ENCODE measurements around the gene IMPDH1. TPM values are rescaled to one million over a fixed set of nuclear protein-coding genes. Genes with fewer than 3 reads are reported as not detected.

Gene IMPDH1
- total RNA-seq, 8 experiments from 2014 or later = 18.1 to 33.7 (median 31.6) TPM

DNA sequence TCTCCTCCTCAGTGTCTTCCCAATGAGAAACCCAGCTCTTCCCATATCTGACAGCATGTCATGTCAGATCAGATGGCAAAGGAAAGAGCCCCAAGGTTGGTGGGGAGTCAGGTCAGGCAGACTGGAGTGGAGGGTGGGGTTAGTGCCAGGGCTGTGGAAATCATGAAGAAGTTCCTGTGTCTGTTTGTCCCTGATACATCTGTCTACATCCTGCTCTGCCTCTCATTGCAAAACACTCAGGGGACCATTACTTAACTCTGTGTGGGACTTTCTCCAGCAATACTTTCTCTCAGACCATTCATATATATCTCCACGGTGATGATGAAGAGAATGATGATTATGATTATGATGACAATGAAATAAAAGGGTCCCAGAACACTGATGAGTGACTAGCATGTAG is 51.5 kb downstream of the IMPDH1 start:
- in situ Hi-C loops (cut with MboI; ENCODE audit: low pct_unique_long_range_greater_than_20kb in 2 of 9, low sequenced_read_pairs in 9 of 9, unreplicated experiment in 9 of 9) = no loop called here
- ATAC-seq (replicated peaks in 6 of 8) = no peak
- no peak overlapping the region for H3K27ac ChIP-seq
- H3K4me1 ChIP-seq (replicated peaks in 1 of 2) = peaks cover 13 to 14% of the 10 kb centered on the region in 2 donors
- WGBS, 10 experiments = 0 to 100% (median 77%) methylated on average over 1 of the region's 1 CpG; no CpG with 5 or more reads in 6 of the 10 experiments
- H3K4me3 ChIP-seq = no peak overlapping the region

GRCh38 chr7:128357217-128357613 is 52.6 kb downstream of the IMPDH1 start:
- in situ Hi-C loops (cut with MboI; ENCODE audit: low pct_unique_long_range_greater_than_20kb in 2 of 9, low sequenced_read_pairs in 9 of 9, unreplicated experiment in 9 of 9) = no loop called here
- WGBS, 10 experiments = 14 to 33% (median 20%) methylated on average over 1 of the region's 6 CpGs; no CpG with 5 or more reads in 7 of the 10 experiments
- Histone ChIP-seq H3K27ac (no peak overlapping the region), H3K4me3 (no peak overlapping the region), H3K4me1 (replicated peaks in 1 of 2) (peaks cover 13 to 16% of the 10 kb centered on the region in 2 donors)
- peak in 1 of 8 experiments; percentile 4 for ATAC-seq (replicated peaks in 6 of 8)

GRCh38 chr7:128356546-128357216 is 53.1 kb downstream of the IMPDH1 start:
- Histone ChIP-seq H3K27ac (no peak overlapping the region), H3K4me1 (replicated peaks in 1 of 2) (peaks cover 13 to 16% of the 10 kb centered on the region in 2 donors), H3K4me3 (no peak overlapping the region)
- in situ Hi-C loops (cut with MboI; ENCODE audit: low pct_unique_long_range_greater_than_20kb in 2 of 9, low sequenced_read_pairs in 9 of 9, unreplicated experiment in 9 of 9) = no loop called here
- WGBS, 10 experiments = 50 to 100% (median 92%) methylated on average over 1 of the region's 2 CpGs; no CpG with 5 or more reads in 6 of the 10 experiments
- peak in 2 of 8 experiments; percentile 12 to 39 for ATAC-seq (replicated peaks in 6 of 8)

GRCh38 chr7:128353610-128354009 is 56.2 kb downstream of the IMPDH1 start:
- H3K4me1 ChIP-seq (replicated peaks in 1 of 2) = peaks cover 6 to 8% of the 10 kb centered on the region in 2 donors
- no peak overlapping the region for H3K27ac ChIP-seq
- no peak for ATAC-seq (replicated peaks in 6 of 8)
- WGBS, 10 experiments = 100% methylated on average over 1 of the region's 1 CpG; no CpG with 5 or more reads in 9 of the 10 experiments
- H3K4me3 ChIP-seq = no peak overlapping the region
- in situ Hi-C loops (cut with MboI; ENCODE audit: low pct_unique_long_range_greater_than_20kb in 2 of 9, low sequenced_read_pairs in 9 of 9, unreplicated experiment in 9 of 9) = no loop called here

DNA sequence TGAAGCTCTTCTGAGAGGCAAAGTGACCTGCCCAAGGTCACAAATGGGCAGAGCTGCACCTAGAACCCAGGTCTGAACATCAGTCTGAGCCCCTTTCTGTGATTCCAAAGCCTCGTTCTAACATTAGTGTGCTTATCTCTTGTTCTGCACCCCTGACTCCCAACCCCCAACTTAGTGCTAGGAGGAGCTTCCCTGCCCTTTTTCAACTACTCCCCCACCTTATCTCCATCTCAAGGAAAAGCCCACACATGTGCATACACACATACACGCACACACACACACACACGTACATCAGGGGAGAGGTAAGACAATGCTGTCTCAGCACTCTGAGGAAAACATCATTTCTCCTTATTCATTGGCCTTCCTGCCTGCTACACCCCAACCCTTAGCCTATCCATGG is 56.6 kb downstream of the IMPDH1 start:
- Histone ChIP-seq H3K4me1 (replicated peaks in 1 of 2) (peaks cover 10 to 12% of the 10 kb centered on the region in 2 donors), H3K4me3 (no peak overlapping the region), H3K27ac (no peak overlapping the region)
- WGBS, 10 experiments = 57 to 100% (median 100%) methylated on average over 1 to 3 of the region's 3 CpGs; no CpG with 5 or more reads in 5 of the 10 experiments
- no peak for ATAC-seq (replicated peaks in 6 of 8)
- in situ Hi-C loops (cut with MboI; ENCODE audit: low pct_unique_long_range_greater_than_20kb in 2 of 9, low sequenced_read_pairs in 9 of 9, unreplicated experiment in 9 of 9) = no loop called here

DNA sequence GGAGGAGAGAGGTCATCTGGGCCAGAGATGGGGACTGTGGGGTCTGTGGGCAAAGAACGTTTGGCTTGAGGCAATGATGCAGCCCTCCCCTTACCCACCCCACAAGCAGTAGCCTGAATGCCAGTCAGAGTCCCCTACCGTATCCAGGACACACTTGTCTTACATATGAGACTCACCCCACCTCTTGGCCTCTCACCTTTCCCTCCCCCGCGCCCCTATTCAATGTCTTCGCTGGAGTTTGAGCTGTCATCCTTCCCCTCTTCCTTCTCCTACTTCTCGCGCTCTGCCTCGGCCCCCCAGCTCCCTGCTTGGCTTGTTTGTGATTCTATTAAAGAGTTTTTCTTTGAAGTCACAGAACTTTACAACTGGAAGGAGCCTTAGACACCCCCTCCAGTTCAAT is 57.1 kb downstream of the IMPDH1 start:
- Histone ChIP-seq H3K27ac (no peak overlapping the region), H3K4me1 (replicated peaks in 1 of 2) (peaks cover 16 to 18% of the 10 kb centered on the region in 2 donors), H3K4me3 (no peak overlapping the region)
- 60 to 100% (median 80%) methylated on average over 1 to 3 of the region's 8 CpGs; no CpG with 5 or more reads in 4 of the 10 experiments for WGBS, 10 experiments
- ATAC-seq (replicated peaks in 6 of 8) = no peak
- in situ Hi-C loops (cut with MboI; ENCODE audit: low pct_unique_long_range_greater_than_20kb in 2 of 9, low sequenced_read_pairs in 9 of 9, unreplicated experiment in 9 of 9) = no loop called here

- Histone ChIP-seq H3K27ac (no peak overlapping the region), H3K4me1 (replicated peaks in 1 of 2) (peaks cover 21 to 22% of the 10 kb centered on the region in 2 donors), H3K4me3 (no peak overlapping the region)
- 9 to 22% methylated on average over 7 to 13 of the region's 34 CpGs; no CpG with 5 or more reads in 8 of the 10 experiments for WGBS, 10 experiments
- ATAC-seq (replicated peaks in 6 of 8) = peak in 6 of 8 experiments; percentile 5 to 89 (median 11)
- in situ Hi-C loops (cut with MboI; ENCODE audit: low pct_unique_long_range_greater_than_20kb in 2 of 9, low sequenced_read_pairs in 9 of 9, unreplicated experiment in 9 of 9) = no loop called here
Observed at GRCh38 chr7:128352153-128352537, 57.6 kb downstream of the IMPDH1 start.

- no peak overlapping the region for H3K4me3 ChIP-seq
- 42 to 85% (median 60%) methylated on average over 3 to 6 of the region's 97 CpGs; no CpG with 5 or more reads in 7 of the 10 experiments for WGBS, 10 experiments
- in situ Hi-C loops (cut with MboI; ENCODE audit: low pct_unique_long_range_greater_than_20kb in 2 of 9, low sequenced_read_pairs in 9 of 9, unreplicated experiment in 9 of 9) = no loop called here
- H3K27ac ChIP-seq = no peak overlapping the region
- H3K4me1 ChIP-seq (replicated peaks in 1 of 2) = peaks cover 19% of the 10 kb centered on the region in 2 donors
- peak in 2 of 8 experiments; percentile 7 to 66 for ATAC-seq (replicated peaks in 6 of 8)
Observed at GRCh38 chr7:128351296-128352152, 58.3 kb downstream of the IMPDH1 start.

GRCh38 chr7:128350708-128351295 is 59.0 kb downstream of the IMPDH1 start:
- WGBS, 10 experiments = 93 to 100% (median 95%) methylated on average over 3 to 4 of the region's 35 CpGs; no CpG with 5 or more reads in 7 of the 10 experiments
- Histone ChIP-seq H3K27ac (no peak overlapping the region), H3K4me3 (no peak overlapping the region), H3K4me1 (replicated peaks in 1 of 2) (peaks cover 16 to 17% of the 10 kb centered on the region in 2 donors)
- no peak for ATAC-seq (replicated peaks in 6 of 8)
- in situ Hi-C loops (cut with MboI; ENCODE audit: low pct_unique_long_range_greater_than_20kb in 2 of 9, low sequenced_read_pairs in 9 of 9, unreplicated experiment in 9 of 9) = no loop called here

- in situ Hi-C loops (cut with MboI; ENCODE audit: low pct_unique_long_range_greater_than_20kb in 2 of 9, low sequenced_read_pairs in 9 of 9, unreplicated experiment in 9 of 9) = loop anchor here in 1 of 9 experiments (5.0 kb wide), 1 partner anchor 33 kb away; no protein-coding TSS in a partner anchor
- peak in 2 of 8 experiments; percentile 61 to 67 for ATAC-seq (replicated peaks in 6 of 8)
- no peak overlapping the region for H3K4me3 ChIP-seq
- peaks cover 16 to 17% of the 10 kb centered on the region in 2 donors for H3K4me1 ChIP-seq (replicated peaks in 1 of 2)
- 0 to 60% (median 34%) methylated on average over 1 to 4 of the region's 4 CpGs; no CpG with 5 or more reads in 1 of the 10 experiments for WGBS, 10 experiments
- no peak overlapping the region for H3K27ac ChIP-seq
Observed at GRCh38 chr7:128349466-128349825, 60.3 kb downstream of the IMPDH1 start.

DNA sequence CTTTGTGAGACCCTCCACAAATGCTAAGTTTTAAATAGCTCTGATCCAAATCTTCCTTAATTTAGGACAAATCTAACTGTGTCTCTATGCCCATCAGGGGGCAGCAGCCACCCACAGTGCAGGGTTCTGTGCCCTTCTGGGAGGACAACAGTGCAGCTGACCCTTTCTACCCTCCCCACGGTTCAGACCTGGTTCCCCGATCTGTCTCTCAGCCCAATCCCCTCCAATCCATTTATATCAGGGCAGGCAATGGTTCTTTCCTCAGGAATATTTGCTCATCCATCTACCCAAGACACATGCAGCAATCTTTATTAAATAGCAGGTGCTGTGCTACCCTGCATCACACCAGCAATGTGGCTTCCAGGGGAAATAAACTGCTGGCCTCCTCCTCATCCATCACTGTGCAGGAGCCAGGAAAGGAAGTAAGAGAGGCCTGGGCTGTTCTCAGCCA is 62.1 kb downstream of the IMPDH1 start:
- peaks cover 17 to 19% of the 10 kb centered on the region in 2 donors for H3K4me1 ChIP-seq (replicated peaks in 1 of 2)
- 0% methylated on average over 1 to 2 of the region's 2 CpGs; no CpG with 5 or more reads in 8 of the 10 experiments for WGBS, 10 experiments
- peak; percentile 11 to 87 (median 82) for ATAC-seq (replicated peaks in 6 of 8)
- in situ Hi-C loops (cut with MboI; ENCODE audit: low pct_unique_long_range_greater_than_20kb in 2 of 9, low sequenced_read_pairs in 9 of 9, unreplicated experiment in 9 of 9) = loop anchor here in 1 of 9 experiments (5.0 kb wide), 1 partner anchor 35 kb away; no protein-coding TSS in a partner anchor
- peak overlapping the region; percentile 29 to 38 for H3K27ac ChIP-seq
- no peak overlapping the region for H3K4me3 ChIP-seq

DNA sequence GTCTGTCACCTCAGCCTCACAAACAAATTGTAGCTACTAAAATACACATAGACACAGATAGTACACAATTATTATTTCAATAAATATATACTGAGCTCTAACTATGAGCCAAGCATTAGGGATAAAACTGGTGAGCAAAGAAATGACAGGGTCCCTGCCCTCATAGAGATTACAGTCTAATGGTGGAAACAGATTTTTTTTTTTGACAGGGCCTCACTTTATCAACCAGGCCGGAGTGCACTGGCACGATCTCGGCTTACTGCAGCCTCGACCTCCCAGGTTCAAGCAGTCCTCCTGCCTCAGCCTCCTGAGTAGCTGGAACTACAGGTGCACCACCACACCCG is 65.4 kb downstream of the IMPDH1 start:
- H3K4me1 ChIP-seq (replicated peaks in 1 of 2) = peaks cover 25 to 27% of the 10 kb centered on the region in 2 donors
- H3K4me3 ChIP-seq = no peak overlapping the region
- WGBS, 10 experiments = 0 to 90% (median 82%) methylated on average over 1 to 5 of the region's 5 CpGs; no CpG with 5 or more reads in 3 of the 10 experiments
- ATAC-seq (replicated peaks in 6 of 8) = no peak
- H3K27ac ChIP-seq = no peak overlapping the region
- in situ Hi-C loops (cut with MboI; ENCODE audit: low pct_unique_long_range_greater_than_20kb in 2 of 9, low sequenced_read_pairs in 9 of 9, unreplicated experiment in 9 of 9) = no loop called here
